DMS79 treated with DMSO at 0.1 percent for 48 hours (cell line): ENCODE data around the gene SPRN.
"Not testable (repeated sequence)": the region's sequence is repeated elsewhere in the genome, so short reads cannot be mapped to it uniquely, and the experiment has no call there.

Experiments used
- DNase-seq: peaks from one replicate; lab custom pipeline; 2025; lab: John Stamatoyannopoulos, UW

The SPRN gene, protein sequence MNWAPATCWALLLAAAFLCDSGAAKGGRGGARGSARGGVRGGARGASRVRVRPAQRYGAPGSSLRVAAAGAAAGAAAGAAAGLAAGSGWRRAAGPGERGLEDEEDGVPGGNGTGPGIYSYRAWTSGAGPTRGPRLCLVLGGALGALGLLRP

DNA sequence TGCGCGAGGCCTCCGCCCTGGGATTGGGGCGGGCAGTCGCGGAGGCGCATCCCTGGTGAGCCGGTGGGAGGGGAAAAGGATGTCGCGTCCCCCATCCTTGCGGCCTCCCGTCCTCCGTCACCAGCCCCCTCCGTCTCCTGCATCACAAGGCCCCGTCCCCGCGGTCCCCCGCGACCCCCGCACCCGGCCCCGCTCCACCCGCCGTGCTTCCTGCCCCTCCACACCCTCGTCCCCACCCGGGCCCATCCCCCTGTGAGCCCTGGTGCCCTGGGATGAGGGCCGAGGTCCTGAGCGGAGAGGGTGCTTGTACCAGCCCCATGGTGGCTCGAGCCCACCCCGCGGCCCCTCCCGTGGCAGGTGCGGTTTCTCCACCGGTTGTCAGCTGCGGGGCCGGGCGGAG is at the start of gene SPRN:
TSS of gene SPRN (minus strand) at position 25 of the 400 bp plus-strand sequence. CDS start 944 bp downstream, outside the sequence.
- DNase-seq, result not testable (repeated sequence)

DNA sequence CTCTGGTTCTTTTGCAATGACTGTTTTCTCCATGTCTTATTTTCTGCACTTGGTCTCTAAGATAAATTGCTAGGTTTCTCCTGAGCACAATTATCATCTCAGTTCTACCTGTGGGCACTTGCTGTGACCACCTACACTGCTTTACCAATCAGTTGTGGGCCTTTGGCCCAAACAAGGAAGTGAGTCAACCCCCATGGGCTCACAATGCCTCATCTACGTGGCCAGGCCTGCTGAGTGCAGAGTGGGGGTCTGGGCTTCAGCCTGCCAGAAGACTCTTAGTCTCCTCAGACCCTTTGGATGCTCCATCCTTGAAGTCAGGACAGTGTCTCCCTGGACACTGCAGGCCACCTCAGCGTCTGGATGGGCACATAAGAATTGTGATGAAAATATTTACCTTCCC is 49.6 kb upstream of the SPRN start:
- DNase-seq, result no peak

DNA sequence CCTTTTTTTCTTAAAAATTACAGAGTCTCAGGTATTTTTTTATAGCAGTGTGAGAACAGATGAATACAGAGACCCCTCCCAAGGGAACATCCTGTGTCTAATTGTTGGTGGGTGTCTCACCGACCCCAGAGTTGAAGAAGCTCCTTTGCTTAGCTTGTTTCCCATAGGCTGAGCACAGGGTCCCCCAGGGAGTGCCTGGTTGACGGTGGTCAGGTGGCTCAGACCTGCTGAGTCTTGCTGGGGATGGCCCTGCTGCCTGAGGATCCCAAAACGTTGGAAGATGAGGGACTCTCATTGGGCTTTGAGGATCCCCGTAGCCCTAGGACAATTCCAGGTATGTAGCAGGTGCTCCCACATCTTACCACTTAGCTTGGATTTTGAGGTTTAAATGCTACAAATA is 48.8 kb upstream of the SPRN start:
- DNase-seq, result no peak

DNA sequence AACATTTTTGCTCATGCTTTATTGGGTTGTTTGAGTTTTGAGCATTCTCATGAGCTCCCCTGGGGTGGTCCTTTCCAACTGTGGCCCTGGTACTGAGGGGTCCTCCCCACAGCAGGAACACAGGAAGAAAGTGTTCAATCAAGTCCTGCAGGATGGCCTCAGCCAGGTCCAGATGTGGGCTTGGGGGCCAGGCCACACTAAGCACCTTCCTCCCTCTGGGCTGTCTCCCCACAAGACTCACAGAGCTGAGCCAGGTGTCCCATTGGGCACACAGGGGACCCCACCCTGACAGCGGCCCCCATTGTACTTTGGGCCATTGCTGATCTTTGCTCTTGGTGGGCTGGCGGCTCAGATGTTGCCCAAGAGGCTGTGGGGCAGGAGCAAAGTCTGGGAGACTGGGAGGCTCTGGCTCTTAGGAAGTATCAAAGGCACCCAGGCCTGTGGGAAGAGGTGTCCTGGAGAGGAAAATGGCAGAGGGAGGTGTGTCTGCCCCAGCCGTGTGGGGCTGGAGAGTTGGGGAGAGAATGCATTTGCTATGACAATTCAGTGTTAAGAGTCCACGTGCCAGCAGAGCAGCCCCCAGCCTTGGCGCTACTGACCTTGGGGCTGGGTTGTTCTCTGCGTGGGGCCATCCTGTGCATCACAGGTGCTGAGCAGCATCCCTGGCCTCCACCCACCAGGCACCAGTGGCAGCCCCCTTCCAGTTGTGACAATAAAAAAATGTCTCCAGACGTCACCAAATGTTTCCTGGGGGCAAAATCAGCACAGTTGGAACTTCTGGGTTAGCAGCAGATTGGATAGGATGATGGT is 47.1 kb upstream of the SPRN start:
- no peak for DNase-seq

DNA sequence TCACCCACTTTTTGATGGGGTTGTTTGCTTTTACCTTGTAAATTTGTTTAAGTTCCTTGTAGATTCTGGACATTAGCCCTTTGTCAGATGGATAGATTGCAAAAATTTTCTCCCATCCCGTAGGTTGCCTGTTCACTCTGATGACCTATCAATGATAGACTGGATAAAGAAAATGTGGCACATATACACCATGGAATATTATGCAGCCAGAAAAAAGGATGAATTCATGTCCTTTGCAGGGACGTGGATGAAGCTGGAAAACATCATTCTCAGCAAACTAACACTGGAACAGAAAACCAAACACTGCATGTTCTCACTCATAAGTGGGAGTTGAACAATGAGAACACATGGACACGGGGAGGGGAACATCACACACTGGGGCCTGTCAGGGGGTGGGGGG is 44.8 kb upstream of the SPRN start:
- DNase-seq, result not testable (repeated sequence)

DNA sequence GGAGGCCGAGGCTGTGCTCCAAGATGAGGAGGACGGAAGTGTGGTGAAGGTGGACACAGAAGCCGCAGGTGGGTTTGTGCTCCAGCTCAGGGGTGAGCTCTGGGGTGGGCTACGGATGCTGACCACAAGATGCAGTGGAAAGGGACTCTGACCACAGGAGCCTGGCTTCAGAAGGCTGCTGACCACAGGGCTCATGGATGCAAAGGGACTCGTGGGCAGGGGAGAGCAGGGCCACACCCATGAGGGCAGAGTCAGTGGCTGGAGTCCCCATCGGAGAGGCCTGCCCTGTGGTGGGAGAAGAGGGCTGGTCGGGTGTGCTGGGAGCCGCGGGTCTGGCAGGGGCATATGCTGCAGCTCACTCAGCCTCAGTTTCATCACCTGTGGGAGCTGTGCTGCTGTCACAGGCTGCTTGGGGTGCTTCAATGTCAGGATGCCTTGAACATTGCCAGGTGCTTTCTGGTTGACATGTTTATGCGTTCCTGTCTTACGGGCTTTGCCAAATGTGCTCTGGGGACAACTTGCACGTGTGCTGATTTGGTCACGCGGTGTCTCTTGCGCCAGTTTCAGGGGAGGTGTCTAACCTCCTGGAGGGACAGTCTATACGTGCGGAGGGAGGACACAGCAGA is 43.0 kb upstream of the SPRN start:
- DNase-seq, result no peak

DNA sequence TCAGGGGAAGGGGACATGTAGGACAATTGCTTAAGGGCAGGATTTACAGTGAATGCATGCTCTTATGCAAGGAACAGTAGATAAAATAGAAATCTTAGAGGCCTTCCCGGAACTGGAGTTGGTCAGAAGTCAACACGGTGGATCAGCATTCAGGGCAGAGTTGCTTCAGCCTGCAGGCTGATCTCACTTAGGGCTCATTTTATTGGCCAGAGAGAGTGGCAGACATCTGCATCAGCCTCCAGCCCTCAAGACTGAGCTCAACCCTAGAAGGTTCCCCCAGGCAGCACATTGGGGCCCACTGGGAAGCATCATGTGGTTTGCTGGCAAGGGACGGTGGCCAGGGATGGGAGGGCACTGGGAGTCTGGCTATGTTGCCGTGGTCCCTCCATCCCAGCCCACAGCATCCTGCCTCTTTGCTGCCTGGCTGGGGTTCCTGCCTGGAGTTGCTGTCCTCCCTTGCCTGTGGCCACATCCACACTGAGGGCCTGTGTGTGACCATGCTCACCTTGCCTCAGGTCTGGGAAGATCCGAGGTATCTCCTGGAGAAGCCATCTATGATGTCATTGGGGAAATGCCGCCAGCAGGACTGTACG is 42.4 kb upstream of the SPRN start:
- DNase-seq, result no peak

DNA sequence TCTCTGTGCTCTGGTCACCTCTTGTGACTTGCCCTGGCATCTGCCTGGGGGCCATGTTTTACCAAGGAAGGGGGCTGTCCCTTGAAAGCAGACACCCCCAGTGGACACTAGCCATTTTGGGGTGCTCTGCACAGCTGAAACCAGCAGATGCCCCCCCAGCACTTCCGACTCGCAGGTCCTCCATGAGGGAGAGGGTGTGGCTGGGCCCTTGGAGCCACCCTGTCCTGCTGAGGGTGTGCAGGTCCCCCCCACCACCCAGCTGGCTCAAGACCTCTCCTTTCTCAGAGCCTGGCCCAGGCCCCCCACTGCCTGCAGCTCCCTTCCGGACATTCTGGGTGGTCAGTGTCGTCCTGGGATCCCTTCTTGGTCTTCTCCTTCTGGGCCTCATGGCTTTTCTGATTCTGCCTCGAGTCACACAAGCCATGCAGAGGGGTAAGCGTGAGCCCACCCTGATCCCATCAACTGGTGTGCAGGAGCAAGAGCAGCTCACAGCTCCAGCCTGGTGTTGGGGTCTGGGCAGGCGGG is 41.6 kb upstream of the SPRN start:
- DNase-seq, result no peak

DNA sequence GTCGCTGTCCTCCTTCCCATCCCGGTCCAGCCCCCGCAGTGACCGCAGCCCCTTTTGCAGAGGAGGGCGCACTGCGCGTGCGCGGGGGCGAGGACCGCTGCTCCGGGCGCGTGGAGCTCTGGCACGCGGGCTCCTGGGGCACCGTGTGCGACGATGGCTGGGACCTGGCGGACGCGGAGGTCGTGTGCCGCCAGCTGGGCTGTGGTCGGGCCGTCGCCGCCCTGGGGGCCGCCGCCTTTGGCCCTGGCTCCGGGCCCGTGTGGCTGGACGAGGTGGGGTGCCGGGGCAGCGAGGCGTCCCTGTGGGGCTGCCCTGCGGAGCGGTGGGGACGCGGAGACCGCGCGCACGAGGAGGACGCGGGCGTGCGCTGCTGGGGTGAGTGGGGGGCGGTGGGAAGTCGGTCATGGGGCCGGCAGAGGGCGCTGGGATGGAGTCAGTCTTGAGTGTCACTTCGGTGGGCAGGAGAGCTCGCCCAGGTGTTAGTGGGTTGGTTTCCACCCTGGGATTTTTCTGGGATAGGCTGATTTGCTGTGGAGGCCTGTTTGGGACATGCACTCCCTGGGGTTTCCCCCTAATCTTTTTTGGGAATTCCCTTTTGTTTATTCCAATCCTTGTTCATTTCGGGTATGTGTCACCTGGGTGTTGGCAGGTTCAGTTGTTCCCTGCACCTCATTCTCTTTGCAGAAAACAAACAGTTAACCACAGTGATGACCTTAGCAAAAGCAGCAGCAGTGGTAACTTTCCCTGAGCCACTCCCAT is 40.9 kb upstream of the SPRN start:
- DNase-seq, result no peak

DNA sequence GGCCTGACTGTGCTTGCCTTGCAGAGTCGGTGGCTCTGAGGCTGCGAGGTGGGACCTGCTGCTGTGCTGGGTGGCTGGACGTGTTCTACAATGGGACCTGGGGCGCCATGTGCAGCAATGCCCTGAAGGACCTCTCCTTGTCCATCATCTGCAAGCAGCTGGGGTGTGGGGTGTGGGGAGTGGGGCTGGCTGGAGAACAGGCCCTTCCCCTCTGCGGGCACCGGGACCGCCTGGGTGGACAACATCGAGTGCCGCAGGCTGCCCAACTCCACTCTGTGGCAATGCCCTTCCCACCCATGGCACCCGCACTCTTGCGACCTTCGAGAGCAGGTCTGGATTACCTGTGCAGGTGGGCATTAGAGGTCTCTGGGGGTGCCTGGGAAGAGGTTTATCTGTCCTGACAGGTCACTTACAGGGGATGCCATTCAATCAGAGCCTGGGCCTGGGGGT is 40.2 kb upstream of the SPRN start:
- no peak for DNase-seq

DNA sequence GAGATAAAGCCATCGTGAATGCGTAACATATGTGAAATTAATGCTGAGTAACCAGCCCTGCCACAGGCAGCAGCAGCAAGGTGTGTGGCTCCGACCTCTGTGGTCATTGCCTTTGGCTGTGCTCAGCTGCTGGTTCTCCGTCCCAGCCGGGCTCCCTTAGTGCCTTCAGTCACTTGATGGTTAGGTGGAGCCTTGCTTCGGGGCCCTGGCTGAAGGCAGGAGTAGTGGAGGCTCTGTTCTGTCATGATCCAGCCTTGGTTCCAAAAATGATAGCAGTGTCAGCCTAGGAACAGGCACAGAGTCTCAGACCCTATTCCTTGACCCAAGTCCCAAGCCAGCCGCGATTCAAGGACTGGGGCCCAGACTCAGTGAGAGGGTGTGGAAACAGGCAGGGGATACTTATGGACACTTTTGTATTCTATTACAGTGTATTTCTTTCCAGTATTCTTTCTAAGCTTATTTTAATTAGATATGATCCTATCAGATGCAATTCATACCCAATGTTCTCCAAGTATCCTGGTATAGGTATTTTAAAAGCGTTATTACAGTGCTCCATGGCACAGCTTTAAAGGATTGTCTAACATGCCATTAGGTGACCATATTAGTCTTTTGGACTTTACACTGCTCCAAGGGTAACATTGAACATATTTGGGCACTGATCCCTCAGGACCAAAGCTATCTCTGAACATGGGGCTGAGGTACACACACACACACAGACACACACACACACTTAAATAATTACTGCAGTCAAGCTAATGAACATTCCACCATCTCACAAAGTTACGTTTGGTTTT is 38.3 kb upstream of the SPRN start:
- DNase-seq, result no peak

DNA sequence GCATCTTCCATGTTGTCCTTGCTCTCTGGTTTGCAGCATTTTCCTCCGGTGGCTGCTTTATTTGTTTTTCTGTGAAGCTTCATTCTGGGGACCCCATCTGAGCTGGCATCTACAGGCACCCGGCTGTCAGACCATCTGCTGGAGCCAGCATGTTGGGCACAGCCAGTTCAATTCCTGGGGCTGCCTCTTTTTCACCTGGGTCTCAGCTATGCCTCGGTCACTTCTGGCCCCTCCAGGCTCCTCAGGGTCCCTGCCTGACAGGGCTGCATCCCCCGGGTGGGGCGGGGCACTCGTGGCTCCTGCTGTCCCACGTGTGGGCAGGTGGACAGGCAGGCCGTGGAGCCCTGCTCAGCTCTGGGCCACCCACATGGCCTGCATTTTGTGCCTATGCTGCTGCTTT is 37.4 kb upstream of the SPRN start:
- DNase-seq, result no peak

DNA sequence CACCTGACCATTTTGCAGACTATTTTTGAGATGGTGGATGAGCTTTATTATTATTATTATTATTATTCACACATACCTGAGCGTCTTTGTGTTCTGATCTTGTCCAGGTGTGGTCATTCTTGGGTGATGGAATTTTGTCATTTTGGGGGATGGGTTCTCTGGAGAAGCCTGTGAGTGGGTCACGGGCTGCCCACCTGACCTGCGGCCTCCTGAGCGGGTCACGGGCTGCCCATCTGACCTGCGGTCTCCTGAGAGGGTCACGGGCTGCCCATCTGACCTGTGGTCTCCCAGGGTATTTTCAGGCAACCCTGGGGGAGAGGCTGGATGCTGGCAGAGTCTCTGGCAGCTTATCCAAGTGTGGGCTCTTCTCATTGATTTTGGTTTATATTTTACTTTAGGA is 36.6 kb upstream of the SPRN start:
- DNase-seq, result no peak

DNA sequence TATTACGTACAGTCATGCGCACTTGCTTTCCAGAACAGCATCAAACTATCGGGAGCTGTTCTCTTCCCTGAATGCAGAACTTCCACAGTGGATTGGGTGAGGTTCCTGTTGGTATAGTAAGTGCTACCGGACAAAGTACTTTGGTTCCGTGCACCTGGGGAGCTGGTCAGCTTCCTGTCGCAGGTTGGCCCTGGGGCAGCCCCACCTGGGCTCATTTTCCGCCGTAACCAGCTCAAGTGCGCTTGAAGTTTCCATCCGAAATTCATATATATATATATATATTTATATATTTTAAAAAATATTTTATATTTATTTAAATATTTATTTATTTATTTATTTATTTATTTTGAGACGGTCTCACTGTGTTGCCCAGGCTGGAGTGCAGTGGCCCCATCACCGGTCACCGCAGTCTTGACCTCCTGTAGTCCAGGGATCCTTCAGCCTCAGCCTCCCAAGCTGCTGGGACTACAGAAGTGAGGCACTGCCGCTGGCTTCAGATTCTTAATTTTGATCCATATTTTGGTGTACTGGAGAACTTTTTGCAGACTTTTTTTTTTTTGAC is 35.9 kb upstream of the SPRN start:
- DNase-seq, result no peak

DNA sequence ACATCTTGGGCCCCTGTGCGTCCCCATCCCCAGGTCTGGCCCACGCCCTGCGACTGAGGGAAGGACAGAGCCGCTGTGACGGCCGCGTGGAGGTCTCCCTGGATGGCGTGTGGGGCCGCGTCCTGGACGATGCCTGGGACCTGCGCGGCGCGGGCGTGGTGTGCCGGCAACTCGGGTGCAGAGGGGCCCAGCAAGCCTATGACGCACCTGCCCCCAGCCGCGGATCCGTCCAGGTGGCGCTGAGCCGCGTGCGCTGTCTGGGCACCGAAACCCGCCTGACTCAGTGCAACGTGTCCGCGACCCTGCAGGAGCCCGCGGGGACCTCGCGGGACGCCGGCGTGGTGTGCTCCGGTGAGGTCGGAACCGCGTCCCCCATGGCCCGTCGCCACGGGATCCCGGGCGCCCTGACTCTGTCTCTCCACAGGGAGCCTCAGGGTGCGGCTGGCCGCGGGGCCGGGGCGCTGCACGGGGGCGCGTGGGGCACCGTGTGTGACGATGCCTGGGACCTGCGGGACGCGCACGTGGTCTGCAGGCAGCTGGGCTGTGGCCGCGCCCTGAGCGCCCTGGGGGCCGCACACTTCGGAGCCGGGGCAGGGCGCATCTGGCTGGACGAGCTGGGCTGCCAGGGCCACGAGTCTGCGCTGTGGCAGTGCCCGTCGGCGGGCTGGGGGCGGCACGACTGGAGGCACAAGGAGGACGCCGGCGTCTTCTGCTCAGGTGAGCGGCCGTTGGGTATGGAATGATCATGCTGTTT is 35.2 kb upstream of the SPRN start:
- no peak for DNase-seq

DNA sequence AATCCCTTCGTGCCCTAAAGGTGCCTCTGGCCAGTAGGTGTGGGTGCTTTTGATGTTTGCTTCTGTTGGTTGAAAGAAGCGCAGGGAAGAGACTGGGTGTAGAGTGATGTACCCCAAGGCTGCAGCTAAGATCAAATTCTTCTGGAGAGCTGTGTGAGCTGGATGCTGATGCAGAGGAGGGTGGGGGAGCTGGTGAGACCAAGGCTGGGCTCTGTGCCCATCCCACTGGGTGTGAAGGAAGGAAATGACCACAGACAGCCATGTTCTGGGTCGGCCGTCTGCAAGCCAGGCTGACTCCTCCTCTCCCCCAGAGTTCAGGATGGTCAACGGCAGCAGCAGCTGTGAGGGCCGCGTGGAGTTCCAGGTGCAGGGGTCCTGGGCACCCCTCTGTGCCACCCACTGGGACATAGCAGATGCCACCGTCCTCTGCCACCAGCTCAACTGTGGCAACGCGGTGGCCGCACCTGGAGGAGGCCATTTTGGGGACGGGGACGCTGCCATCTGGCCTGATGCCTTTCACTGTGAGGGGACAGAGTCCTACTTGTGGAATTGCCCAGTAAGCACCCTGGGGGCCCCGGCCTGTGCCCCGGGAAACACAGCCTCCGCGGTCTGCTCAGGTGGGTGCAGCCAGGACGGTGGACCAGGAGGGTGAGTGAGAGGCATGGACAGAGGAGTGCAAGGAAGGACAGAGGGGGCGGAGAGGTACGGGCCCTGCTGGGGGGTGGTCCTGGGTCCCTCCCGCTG is 34.5 kb upstream of the SPRN start:
- no peak for DNase-seq

DNA sequence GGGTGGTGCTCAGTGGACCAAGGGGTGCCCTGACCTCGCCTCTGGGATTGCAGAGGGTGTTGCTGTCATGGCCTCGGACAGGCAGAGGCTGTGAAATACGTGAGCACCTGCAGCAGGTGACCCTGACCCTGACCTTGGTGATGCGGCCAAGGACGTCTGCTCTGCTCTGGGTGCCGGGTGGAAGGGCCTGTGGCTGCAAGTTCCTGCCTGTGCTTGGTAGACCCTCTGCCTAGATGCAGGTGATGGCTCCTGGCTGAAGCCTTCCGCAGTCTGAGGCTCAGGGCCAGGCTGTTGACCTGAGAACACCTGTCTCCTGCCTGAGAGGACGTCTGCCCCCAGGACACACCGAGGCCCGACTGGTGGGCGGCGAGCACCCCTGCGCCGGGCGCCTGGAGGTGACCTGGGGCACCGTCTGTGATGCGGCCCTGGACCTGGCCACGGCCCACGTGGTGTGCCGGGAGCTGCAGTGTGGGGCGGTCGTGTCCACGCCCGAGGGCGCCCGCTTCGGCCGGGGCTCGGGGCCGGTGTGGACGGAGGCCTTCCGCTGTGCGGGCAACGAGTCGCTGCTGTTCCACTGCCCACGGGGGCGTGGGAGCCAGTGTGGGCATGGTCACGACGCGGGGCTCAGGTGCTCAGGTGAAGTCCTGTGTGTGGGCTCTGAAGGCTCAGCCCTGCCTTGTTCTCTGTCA is 33.7 kb upstream of the SPRN start:
- no peak for DNase-seq

DNA sequence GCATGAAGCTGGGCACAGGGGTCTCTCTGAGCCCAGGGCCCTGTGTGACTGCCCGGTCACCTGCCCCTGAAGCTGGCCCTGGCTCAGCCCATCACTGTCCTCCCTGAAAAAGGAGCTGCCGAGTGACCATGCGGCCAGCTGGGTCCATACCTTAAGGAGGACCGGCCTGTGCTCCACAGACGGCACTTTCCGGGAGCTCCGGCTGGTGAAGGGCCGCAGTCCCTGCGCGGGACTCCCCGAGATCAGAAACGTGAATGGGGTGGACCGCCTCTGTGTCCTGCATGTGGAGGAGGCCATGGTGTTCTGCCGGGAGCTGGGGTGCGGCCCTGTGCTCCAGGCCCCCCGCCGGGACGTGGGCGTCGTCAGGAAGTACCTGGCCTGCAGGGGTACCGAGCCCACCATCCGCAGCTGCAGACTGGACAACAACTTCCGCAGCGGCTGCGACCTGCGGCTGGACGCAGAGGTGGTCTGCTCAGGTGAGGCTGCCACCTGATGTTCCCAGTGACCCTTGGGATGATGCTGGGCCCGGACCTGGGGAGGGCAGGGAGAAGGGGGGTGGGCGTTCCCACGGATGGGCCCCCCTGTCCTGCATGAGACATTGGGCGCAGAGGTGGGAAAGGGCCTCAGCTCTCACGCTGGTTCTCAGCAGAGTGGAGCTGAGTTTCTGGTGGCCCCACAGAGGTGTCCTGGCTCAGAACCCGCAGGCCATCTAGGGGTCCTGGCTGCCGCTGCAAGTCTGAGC is 32.8 kb upstream of the SPRN start:
- no peak for DNase-seq
